CD4-positive, alpha-beta T cell treated with Interleukin-21 for 1 hour (primary cell): ENCODE measurements around the gene MDM4.
A peak's percentile ranks its signal among the peaks of the same experiment; 100 is the strongest.
"Not testable (repeated sequence)": the region's sequence is repeated elsewhere in the genome, so short reads cannot be mapped to it uniquely, and the experiment has no call there.

ENCODE experiments used
- DNase-seq: peaks from one replicate; pipeline ENCODE4 v3.0.0-alpha.2; 2020

Gene MDM4

DNA sequence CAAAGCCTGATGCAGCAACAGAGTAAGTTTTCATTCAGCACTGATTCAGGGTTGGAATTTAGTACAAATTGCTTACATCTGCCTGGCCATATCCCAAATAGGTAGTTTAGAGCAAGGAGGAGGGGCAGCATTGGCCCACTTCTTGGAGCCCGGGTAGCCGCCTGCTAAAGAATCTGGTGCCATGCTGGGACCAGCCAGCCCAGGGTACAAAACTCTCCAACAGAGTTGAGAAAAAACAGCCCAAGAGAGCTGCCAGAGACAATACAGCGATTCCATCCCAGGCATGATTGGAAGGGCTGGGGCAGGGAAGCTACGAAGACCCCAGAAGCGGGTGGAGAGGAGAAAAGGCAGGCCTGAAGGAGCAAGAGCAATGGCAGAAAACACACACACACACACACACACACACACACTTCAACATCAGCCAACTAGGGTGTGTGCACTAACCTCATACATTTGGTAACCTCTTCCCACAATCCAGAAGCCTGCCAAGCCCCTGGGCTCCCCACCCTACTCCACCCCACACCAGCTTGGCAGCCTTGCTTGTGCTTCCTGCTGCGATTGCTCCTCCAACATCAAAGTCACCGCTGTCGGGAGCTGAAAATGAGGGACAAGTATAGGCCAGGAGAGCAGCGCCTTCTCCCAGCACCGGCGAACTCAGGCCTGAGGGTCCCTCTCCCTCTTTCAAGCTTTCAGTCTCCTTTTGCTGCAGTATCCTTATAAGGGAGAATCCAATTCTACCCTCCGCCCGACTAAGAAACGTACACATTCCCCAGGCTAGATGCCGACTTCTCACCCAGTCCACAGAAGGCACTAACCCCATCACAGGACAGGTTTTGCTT lies 22.8 kb upstream of the MDM4 start:
- DNase-seq, result peak; percentile 34

DNA sequence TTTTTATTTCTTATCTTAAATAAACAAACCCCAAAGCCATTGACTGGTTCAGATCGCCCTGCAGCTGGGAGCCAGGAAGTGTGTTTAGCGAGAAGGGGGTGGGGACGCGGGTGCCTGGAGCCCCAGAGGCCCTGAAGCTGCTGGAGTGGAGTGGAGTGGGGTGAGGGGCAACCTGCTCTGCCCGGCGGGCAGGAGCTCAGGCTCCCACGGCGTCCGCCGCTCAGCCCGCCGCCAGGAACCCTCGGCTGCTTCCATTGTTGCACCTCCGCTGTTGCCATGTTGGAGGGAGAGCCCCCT lies 22.3 kb upstream of the MDM4 start:
- peak; percentile 65 for DNase-seq

DNA sequence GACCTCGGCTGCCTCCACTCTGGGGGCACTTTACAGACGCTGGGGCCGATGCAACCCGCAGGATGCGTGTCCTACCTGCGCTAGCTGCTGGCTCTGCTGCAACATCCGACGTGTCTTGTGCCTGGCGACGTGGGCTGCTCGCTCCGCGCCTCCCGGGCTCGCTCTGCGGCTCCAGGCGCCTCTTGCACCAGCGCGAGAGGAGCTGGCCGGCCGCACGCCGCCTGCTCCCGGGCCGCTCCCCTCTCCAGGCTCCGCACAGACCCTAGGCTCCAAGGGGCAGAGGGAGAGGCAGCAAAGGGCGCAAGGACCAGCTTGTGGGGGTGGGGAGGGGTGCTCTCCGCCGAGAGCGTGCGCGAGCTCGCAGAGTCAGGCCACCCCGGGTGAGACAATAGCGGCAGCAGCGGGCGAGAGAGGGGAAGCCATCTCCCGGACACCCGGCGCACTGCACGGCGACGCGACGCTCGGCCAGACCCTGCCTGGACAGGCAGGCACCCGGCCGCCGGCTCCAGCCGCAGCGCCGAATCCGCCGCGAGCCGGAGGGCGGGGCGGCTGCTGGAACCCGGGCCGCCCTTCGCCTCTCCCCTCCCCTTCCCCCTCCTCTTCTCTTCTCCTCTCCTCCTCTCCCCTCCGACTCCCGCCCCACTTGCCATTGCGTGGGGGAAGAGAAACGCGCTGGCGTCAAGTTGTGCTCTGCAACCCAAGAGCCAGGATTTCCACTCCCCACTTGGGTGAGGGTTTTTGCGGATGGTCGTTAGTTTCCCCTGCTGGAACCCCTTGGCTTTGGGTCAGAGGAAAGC lies 21.7 kb upstream of the MDM4 start, which contains the start of gene PIK3C2B:
PIK3C2B (minus strand) TSS at position 525 of the 797 bp plus-strand sequence. CDS start 25,003 bp downstream, outside the sequence.
- peak; percentile 73 for DNase-seq

DNA sequence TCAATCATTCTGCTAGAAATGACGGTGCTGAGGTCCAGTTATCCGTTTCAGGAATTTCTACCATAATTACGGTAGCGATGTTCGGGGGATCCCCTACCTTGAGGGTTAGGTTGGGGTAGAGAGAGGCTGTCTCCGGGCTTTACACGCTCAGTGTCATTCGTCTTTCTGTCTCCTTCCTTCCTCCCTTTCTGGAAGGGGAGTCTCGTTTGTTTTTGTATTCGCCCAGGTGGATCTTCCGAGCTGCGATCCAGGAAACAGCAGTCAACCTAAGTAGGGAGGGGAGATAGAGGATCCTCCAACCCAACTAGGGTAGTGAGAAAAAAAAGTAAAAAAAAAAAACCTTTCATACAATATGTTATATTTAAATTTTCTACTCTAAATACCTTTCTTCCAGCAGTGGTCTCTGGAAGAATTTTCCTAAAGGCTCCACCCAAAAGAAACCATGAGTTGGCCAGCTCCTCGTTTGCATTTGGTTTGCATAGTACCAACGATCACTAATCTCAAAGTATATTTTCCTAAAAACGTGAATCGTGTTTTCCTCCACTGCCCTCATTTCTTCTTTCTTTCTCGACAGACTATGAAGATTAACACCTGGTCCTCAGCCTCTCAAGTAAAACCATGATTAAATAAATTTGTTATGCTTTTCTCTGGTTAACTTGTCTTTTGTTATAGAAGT lies 21.0 kb upstream of the MDM4 start:
- DNase-seq, result peak; percentile 64

GRCh38 chr1:204495777-204496176 lies 20.4 kb upstream of the MDM4 start:
- no peak for DNase-seq

DNA sequence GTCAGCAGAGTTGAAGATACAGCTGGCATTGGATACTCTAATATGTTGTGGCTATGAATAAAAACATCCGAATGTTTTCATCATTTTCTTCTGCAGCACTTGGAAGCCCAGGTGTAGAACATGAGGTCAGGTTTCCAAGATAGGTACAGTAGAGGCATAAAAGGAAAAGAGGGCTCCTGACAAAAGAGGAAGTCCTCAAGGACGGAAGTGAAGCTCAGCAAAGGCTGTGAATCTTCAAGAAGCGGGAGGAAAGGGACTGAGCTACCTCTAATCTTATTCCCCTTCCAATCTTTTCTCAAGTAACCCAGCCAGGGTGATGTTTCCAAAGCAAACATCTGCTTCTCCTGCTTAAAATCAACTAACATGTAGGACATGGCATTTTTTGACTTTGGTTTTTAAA lies 17.2 kb upstream of the MDM4 start:
- DNase-seq, result no peak

- DNase-seq, result no peak
These were observed 16.4 kb upstream of the MDM4 start for GRCh38 chr1:204499511-204500468.

- DNase-seq, result no peak
These were observed 14.0 kb upstream of the MDM4 start for GRCh38 chr1:204502241-204502640.

- peak; percentile 85 for DNase-seq
These were observed 12.9 kb upstream of the MDM4 start for GRCh38 chr1:204503122-204503912.

GRCh38 chr1:204503913-204504519 lies 12.2 kb upstream of the MDM4 start:
- no peak for DNase-seq

GRCh38 chr1:204505674-204506200 lies 10.5 kb upstream of the MDM4 start:
- no peak for DNase-seq

DNA sequence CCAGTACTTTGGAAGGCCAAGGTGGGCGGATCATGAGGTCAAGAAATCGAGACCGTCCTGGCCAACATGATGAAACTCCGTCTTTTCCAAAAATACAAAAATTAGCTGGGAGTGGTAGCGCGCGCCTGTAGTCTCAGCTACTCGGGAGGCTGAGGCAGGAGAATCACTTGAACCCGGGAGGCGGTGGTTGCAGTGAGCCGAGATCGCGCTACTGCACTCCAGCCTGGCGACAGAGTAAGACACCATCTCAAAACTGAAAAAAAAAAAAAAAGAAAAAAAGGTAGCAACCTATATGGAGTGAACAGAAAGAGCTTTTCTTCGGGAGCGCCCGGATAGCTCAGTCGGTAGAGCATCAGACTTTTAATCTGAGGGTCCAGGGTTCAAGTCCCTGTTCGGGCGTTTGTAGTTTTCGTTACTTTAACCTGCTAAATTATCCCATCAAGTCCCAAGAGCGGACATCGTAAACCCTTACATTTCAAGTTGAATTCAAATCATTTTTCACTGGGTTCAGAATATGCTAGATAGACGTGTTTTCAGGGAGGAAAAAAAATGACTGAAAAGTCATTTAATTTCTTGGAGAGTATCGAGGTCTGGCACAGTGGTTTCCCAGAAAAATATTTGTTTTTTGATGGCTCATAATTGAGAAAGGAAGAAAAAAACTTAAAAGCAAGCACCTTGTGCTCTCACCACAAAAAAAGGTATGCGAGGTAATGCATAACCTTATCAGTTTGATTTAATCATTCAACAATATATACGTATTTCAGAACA lies 9.8 kb upstream of the MDM4 start:
- peak; percentile 85 for DNase-seq

- DNase-seq, result peak; percentile 96
These were observed 9.3 kb upstream of the MDM4 start for GRCh38 chr1:204506969-204507316.

- peak; percentile 60 for DNase-seq
These were observed 8.7 kb upstream of the MDM4 start for GRCh38 chr1:204507317-204508105.

- no peak for DNase-seq
These were observed 7.0 kb upstream of the MDM4 start for GRCh38 chr1:204509186-204509635.

DNA sequence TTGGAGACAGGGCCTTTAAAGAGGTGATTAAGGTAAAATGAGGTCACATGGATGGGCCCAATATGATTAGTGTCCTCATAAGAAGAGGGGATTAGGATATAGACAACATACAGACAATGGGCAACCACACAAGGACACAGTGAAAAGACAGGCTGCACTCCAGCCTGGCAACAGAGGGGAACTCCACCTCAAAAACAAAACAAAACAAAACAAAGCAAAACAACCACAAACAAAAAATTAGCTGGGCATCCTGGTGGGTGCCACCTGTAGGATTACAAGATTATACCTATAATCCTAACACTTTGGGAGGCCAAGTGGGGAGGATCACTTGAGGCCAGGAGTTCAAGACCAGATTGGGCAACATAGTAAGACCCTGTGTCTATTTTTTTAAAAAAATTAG lies 4.8 kb upstream of the MDM4 start:
- DNase-seq, result peak; percentile 56

GRCh38 chr1:204513117-204513716 lies 3.0 kb upstream of the MDM4 start:
- DNase-seq, result peak; percentile 85

- DNase-seq, result no peak
These were observed 1.4 kb upstream of the MDM4 start for GRCh38 chr1:204514828-204515227.

DNA sequence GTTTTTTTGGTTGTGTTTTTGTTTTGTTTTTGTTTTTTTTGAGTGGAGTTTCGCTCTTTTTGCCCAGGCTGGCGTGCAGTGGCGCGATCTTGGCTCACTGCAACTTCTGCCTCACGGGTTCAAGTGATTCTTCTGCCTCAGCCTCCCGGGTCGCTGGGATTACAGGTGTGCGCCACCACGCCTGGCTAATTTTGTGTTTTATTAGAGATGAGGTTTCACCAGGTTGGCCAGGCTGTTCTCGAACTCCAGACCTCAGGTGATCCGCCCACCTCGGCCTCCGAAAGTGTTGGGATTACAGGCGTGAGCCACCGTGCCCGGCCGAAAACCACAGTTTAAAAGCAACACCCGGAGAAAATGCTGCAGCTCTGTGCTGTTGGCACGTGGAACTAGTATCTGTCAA lies 1.2 kb downstream of the MDM4 start:
- DNase-seq, result not testable (repeated sequence)
